Sigmoid colon (tissue), 7 donors: ENCODE results near the gene SPATA2L. TPM values are rescaled to one million over a fixed set of nuclear protein-coding genes. Genes with fewer than 3 reads are reported as not detected.
A peak's percentile ranks its signal among the peaks of the same experiment; 100 is the strongest.

Experiments
- DNase-seq: peaks from one replicate; pipeline ENCODE4 v3.0.0-alpha.2; 2019
- H3K27ac ChIP-seq, 4 donors: fragments of 200-600 bp; sonication (generic); one replicate each; pipeline ENCODE4 v1.5.1; 2016 to 2019; ENCODE audit warnings: mild to moderate bottlenecking in 1 of 4
- H3K27me3 ChIP-seq, 3 donors: fragments of 200-600 bp; sonication (generic); one replicate each; pipeline ENCODE4 v1.5.1; 2019; ENCODE audit warnings: mild to moderate bottlenecking in 1 of 3
- H3K36me3 ChIP-seq, 4 donors: fragments of 200-600 bp; sonication (generic); one replicate each; pipeline ENCODE4 v1.5.1; 2016 to 2019
- H3K4me1 ChIP-seq, 4 donors: fragments of 200-600 bp; sonication (generic); one replicate each; pipeline ENCODE4 v1.5.1; 2017 to 2019
- H3K4me3 ChIP-seq, 4 donors: fragments of 200-600 bp; sonication (generic); one replicate each; pipeline ENCODE4 v1.5.1; 2017 to 2019; ENCODE audit warnings: mild to moderate bottlenecking in 2 of 4, moderate library complexity in 1 of 4
- H3K9me3 ChIP-seq, 4 donors: fragments of 200-600 bp in 3 of 4; sonication (generic) in 3 of 4; one replicate each; pipeline versions ENCODE4 v1.5.1 to v1.6.1; 2013 to 2019
- EP300 ChIP-seq, 4 donors: sonication (generic); formaldehyde crosslinking; IDR thresholded peaks; one replicate each; pipeline ENCODE4 v1.6.1; 2017; ENCODE audit warnings: antibody characterized with exemption in 4 of 4
- POLR2A ChIP-seq, 2 donors: fragments of 450-650 bp; IDR thresholded peaks; one replicate each; pipeline ENCODE4 v1.6.1; 2016; ENCODE audit warnings: antibody characterized with exemption in 2 of 2, mild to moderate bottlenecking in 2 of 2, moderate library complexity in 2 of 2
- POLR2AphosphoS5 ChIP-seq, 4 donors: sonication (generic); formaldehyde crosslinking; IDR thresholded peaks; one replicate each; pipeline ENCODE4 v1.6.1; 2017; ENCODE audit warnings: antibody characterized with exemption in 4 of 4
- WGBS, 2 donors: extraction: QIAGEN DNeasy Blood & Tissue Kit; methylation state at CpG; one replicate each; pipeline ENCODE4 v1.1.7; 2013; 5-methylcytosine and 5-hydroxymethylcytosine counted together
- intact Hi-C: fragments of 100-400 bp; cut with DNase I; formaldehyde crosslinking; loops from one replicate; pipeline ENCODE4 v1.15.1; 2023
- polyA plus RNA-seq, 3 donors: library from polyadenylated mRNA; stranded (reverse); fragments of 200-250 nt; gene quantifications; one replicate each; pipeline ENCODE4 v1.2.3, GENCODE V29; 2013
- total RNA-seq, 4 donors: library from RNA; depleted of rRNA; stranded (reverse); fragments of >200 nt; gene quantifications; one replicate each; pipeline ENCODE4 v1.1.0, GENCODE V29; 2016
- TF ChIP-seq, protein P1 (sequence below), 4 experiments: fragments of 450-650 bp in 3 of 4; fragments of 200-600 bp in 1 of 4; IDR thresholded peaks; one replicate each; pipeline ENCODE4 v1.5.1; 2016 to 2019; ENCODE audit warnings: antibody characterized with exemption in 4 of 4, mild to moderate bottlenecking in 3 of 4, moderate library complexity in 2 of 4
- donor health status: healthy with polysubstance abuse.
- donor health status: Bipolar disorder and iron deficiency.
- donor health status: healthy.

The SPATA2L gene
- total and polyA plus RNA-seq, 7 donors = 3.5 to 17.6 (median 11.3) TPM

DNA sequence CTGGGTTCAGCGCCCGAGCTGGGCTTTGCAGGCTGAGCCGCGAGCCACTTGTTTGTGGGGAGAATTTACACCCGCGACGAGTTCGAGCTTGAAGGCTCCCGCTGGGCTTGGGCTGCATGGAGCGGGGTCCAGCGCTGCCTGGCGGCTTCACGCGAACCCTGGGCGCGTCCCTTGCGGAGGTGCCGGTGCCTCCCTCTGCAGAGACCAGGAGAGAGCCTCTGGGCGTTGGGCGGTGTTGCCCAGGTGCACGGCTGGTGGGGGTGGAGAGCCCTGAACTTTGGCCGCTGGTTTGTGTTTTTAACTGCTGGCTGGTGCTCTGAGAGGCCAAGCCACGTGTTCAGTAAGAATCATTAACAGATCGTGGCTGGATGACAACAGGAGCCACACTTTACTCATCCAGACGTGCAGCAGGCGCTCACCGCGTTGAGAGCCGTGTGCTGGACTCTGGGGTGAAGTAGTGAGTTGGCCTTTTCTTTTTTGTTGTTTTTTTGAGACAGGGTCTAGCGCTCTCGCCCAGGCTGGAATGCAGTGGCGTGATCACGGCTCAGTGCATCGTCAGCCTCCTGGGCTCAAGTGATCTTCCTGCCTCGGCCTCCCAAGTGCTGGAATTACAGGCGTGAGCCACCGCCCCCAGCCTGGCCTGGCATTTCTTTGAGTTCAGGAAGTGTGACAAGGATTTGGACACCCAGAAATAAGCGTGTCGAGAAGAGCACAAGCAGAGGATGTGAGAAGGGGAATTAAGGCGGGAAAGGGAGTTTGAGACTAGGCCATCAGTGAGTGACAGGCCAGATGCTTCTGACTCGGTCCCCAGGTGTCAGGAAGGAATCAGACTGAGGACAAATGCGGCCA lies 14.2 kb downstream of the SPATA2L start:
- peak overlapping the region; percentile 88 to 92 (median 89) for H3K27ac ChIP-seq
- TF ChIP-seq EP300 (IDR thresholded peaks at IDR 0.05) (no peak), POLR2AphosphoS5 (IDR thresholded peaks at IDR 0.05) (no peak), POLR2A (IDR thresholded peaks at IDR 0.05) (no peak)
- TF ChIP-seq, protein P1, sequence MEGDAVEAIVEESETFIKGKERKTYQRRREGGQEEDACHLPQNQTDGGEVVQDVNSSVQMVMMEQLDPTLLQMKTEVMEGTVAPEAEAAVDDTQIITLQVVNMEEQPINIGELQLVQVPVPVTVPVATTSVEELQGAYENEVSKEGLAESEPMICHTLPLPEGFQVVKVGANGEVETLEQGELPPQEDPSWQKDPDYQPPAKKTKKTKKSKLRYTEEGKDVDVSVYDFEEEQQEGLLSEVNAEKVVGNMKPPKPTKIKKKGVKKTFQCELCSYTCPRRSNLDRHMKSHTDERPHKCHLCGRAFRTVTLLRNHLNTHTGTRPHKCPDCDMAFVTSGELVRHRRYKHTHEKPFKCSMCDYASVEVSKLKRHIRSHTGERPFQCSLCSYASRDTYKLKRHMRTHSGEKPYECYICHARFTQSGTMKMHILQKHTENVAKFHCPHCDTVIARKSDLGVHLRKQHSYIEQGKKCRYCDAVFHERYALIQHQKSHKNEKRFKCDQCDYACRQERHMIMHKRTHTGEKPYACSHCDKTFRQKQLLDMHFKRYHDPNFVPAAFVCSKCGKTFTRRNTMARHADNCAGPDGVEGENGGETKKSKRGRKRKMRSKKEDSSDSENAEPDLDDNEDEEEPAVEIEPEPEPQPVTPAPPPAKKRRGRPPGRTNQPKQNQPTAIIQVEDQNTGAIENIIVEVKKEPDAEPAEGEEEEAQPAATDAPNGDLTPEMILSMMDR (IDR thresholded peaks at IDR 0.05) = no peak
- intact Hi-C loops = loop anchor here (5.0 kb wide), 1 partner anchor 185 kb away; the partner anchor contains the start of gene TCF25

DNA sequence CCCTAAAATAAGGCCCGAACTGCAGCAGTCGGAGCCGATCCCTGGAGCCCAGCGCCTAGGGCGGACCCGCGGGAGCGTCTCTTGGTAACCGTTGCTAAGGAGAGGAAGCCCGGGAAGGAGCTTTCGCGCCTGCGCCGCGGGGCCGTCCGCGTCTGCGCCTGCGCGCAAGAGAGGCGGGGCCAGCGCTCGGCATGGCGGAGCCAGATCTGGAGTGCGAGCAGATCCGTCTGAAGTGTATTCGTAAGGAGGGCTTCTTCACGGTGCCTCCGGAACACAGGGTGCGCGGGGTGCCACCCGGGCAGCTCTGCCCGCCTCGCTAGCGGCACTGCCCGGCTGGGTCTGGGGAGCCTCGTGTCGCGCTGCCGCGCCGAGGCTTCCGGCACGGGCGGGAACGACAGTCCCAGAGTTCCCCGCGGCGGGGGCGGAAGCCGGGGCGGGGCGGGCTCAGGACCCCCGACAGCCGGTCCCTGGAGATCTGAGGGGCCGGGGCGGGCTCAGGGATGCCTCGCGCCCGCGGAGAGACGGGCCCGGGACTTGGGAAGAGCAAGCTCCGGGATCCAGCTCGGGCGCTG lies 14.9 kb downstream of the SPATA2L start, which contains the start of gene CDK10:
CDK10 (plus strand) TSS at position 170 of the 572 bp plus-strand sequence; CDS start at position 192, 22 bp downstream.
- intact Hi-C loops = loop anchor here (5.0 kb wide), 1 partner anchor 186 kb away; the partner anchor contains the start of gene TCF25
- Histone ChIP-seq H3K27ac (peak within 1 kb of the TSS; percentile 88 to 92 (median 89)), H3K4me1 (peaks cover 0 to 19% (median 14%) of the 10 kb centered on the region in 4 donors), H3K9me3 (no peaks in the 10 kb centered on the region), H3K27me3 (no peaks in the 10 kb centered on the region), H3K4me3 (peak within 1 kb of the TSS; percentile 85 to 94 (median 88)), H3K36me3 (peaks cover 0 to 14% (median 7%) of the 10 kb centered on the region in 4 donors)
- WGBS, 2 donors = 1% methylated on average over 67 of the region's 67 CpGs
- TF ChIP-seq, protein P1 (IDR thresholded peaks at IDR 0.05) = no peak
- peak; percentile 70 to 94 (median 92) for TF ChIP-seq POLR2AphosphoS5 (IDR thresholded peaks at IDR 0.05)
- TF ChIP-seq EP300 (IDR thresholded peaks at IDR 0.05) = no peak
- peak; percentile 33 to 61 for TF ChIP-seq POLR2A (IDR thresholded peaks at IDR 0.05)
- DNase-seq = peak; percentile 94

More for the DNA sequence above, 14.2 kb downstream of the SPATA2L start:
- no peak for DNase-seq
- Histone ChIP-seq H3K36me3 (peaks cover 5 to 21% (median 13%) of the 10 kb centered on the region in 4 donors), H3K9me3 (no peaks in the 10 kb centered on the region), H3K27me3 (no peaks in the 10 kb centered on the region), H3K4me1 (peaks cover 0 to 19% (median 14%) of the 10 kb centered on the region in 4 donors), H3K4me3 (peak overlapping the region; percentile 85 to 94 (median 88))
- WGBS, 2 donors = 3 to 13% methylated on average over 42 of the region's 42 CpGs

DNA sequence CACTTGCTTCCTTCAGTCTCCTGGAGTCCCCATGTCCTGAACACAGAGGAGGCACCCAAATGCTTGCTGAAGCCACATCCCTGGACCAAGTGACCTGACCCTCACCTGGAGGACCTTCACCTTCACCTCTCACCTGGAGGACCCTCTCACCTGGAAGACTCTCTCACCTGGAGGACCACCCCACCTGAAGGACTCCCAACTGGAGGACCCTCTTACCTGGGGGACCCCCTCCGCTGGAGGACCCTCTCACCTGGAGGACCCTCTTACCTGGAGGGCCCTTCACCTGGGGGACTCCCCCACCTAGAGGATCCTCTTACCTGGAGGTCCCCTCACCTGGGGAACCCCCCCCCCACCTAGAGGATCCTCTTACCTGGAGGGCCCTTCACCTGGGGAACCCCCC lies 15.6 kb downstream of the SPATA2L start:
- DNase-seq = no peak
- WGBS, 2 donors = 88 to 98% methylated on average over 1 of the region's 1 CpG
- H3K27ac ChIP-seq = no peak overlapping the region
- peak overlapping the region in 1 of 4 donors; percentile 94 for H3K4me3 ChIP-seq
- TF ChIP-seq POLR2AphosphoS5 (IDR thresholded peaks at IDR 0.05) (no peak), EP300 (IDR thresholded peaks at IDR 0.05) (no peak), POLR2A (IDR thresholded peaks at IDR 0.05) (no peak)
- TF ChIP-seq, protein P1 (IDR thresholded peaks at IDR 0.05) = no peak
- H3K9me3 ChIP-seq = no peaks in the 10 kb centered on the region
- intact Hi-C loops = loop anchor here (5.0 kb wide), 1 partner anchor 186 kb away; the partner anchor contains the start of gene TCF25
- peaks cover 0 to 19% (median 14%) of the 10 kb centered on the region in 4 donors for H3K4me1 ChIP-seq
- peaks cover 0 to 8% (median 1%) of the 10 kb centered on the region in 4 donors for H3K36me3 ChIP-seq
- no peaks in the 10 kb centered on the region for H3K27me3 ChIP-seq

DNA sequence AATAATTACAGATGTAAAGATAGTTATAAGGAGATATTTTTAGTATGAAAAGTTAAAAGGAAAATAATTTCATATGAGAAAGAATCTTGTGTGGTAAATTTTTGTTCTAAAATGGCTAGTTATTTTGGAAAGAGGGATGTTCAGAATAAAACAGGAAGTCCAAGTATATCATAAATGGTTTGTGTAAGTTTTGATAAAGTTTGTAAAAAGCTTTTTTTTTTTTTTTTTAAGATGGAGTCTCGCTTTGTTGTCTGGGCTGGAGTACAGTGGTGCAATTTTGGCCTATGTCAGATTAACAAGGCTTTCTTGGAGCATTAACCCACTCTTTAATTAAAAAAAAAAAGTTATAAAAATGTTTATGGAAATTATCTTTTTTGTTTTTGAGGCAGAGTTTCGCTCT lies 23.2 kb downstream of the SPATA2L start:
- TF ChIP-seq EP300 (IDR thresholded peaks at IDR 0.05) = no peak
- TF ChIP-seq POLR2AphosphoS5 (IDR thresholded peaks at IDR 0.05) = no peak
- TF ChIP-seq POLR2A (IDR thresholded peaks at IDR 0.05) = no peak
- TF ChIP-seq, protein P1 (IDR thresholded peaks at IDR 0.05) = no peak
- H3K9me3 ChIP-seq = no peaks in the 10 kb centered on the region
- no peak overlapping the region for H3K4me3 ChIP-seq
- intact Hi-C loops = no loop called here
- no peaks in the 10 kb centered on the region for H3K4me1 ChIP-seq
- H3K27me3 ChIP-seq = no peaks in the 10 kb centered on the region
- 96 to 97% methylated on average over 2 of the region's 2 CpGs for WGBS, 2 donors
- H3K36me3 ChIP-seq = no peaks in the 10 kb centered on the region
- no peak overlapping the region for H3K27ac ChIP-seq
- no peak for DNase-seq
